ENCODE measurements around the gene TMEM134.

GRCh38 chr11:67504005-67504949, 35.2 kb upstream of the TMEM134 start:
- TF ChIP-seq CTCF (IDR thresholded peaks at IDR 0.05; ENCODE audit: extremely low read depth in 1 of 2, insufficient read depth in 1 of 2, low read depth in 1 of 2, low read length in 2 of 2), result no peak
- TF ChIP-seq POLR2AphosphoS5 (IDR thresholded peaks at IDR 0.05; ENCODE audit: insufficient read depth, low read depth, low read length), result peak; percentile 16
- peak; percentile 7 for TF ChIP-seq EZH2 (IDR thresholded peaks at IDR 0.05; ENCODE audit: borderline replicate concordance, low read depth, low read length, severe bottlenecking)
- no peak for TF ChIP-seq POLR2A (IDR thresholded peaks at IDR 0.05; ENCODE audit: low read depth, low read length)
- TF ChIP-seq JUN (IDR thresholded peaks at IDR 0.05; ENCODE audit: borderline replicate concordance, insufficient read depth, insufficient read length, low read depth), result no peak
- no peak for TF ChIP-seq MAX (IDR thresholded peaks at IDR 0.05; ENCODE audit: insufficient read depth, insufficient read length)
- TF ChIP-seq GATA2 (IDR thresholded peaks at IDR 0.05; ENCODE audit: insufficient read depth, insufficient read length, low read depth, low read length), result no peak
- TF ChIP-seq MYC (IDR thresholded peaks at IDR 0.05; ENCODE audit: low read depth, low read length), result no peak
- TF ChIP-seq FOS (IDR thresholded peaks at IDR 0.05; ENCODE audit: borderline replicate concordance, insufficient read depth, low read length), result no peak
